NCI-H1417 treated with DMSO at 0.1 percent for 48 hours (cell line): ENCODE measurements around the gene CENPT.
"Not testable (repeated sequence)": the region's sequence is repeated elsewhere in the genome, so short reads cannot be mapped to it uniquely, and the experiment has no call there.

Experiments used
- DNase-seq: peaks from one replicate; lab custom pipeline; 2025; lab: John Stamatoyannopoulos, UW

The CENPT gene

GRCh38 chr16:67873435-67874370, 26.2 kb upstream of the CENPT start:
- DNase-seq = no peak

GRCh38 chr16:67872631-67873434, 25.3 kb upstream of the CENPT start, which contains the start of gene EDC4:
TSS of gene EDC4 (plus strand) at chr16:67873052. CDS start at chr16:67873262, 210 bp downstream.
- no peak for DNase-seq

- no peak for DNase-seq
Measured at GRCh38 chr16:67872131-67872630, 24.7 kb upstream of the CENPT start.

DNA sequence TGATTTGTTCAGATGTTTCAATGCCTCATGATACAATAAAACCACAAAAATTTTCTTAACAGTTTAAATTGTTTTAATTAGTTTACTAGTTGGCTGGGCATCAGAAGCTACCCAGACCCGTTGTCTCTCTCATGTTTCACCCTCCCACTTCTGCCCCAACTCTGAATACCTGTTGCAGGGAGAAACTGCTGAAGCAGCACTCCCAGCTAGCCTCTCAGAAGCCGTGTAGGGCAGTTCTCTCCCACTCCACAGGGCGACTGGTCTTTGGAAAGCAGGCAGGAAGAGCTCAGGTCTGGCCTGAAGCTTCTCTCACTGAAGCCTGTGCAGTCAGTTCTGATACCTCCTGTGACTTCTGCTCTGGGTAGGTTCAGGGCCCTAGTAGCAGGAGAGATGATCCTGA, 23.8 kb upstream of the CENPT start:
- DNase-seq = no peak

DNA sequence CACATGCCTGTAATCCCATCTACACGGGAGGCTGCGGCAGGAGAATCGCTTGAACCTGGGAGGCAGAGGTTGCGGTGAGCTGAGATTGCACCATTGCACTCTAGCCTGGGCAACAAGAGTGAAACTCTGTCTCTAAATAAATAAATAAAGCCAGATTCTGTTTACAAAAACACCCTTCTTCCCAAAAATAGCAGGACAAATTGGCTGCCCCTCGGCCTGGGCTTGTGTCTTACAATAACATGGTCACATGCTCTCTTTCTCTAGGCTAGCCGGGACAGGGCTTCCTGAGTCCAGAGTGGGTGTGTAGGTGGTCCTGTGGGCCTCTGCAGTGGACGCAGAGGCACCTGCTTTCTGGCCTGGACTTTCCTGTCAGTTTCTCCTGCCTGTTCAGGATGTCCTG, 22.2 kb upstream of the CENPT start:
- DNase-seq = no peak

DNA sequence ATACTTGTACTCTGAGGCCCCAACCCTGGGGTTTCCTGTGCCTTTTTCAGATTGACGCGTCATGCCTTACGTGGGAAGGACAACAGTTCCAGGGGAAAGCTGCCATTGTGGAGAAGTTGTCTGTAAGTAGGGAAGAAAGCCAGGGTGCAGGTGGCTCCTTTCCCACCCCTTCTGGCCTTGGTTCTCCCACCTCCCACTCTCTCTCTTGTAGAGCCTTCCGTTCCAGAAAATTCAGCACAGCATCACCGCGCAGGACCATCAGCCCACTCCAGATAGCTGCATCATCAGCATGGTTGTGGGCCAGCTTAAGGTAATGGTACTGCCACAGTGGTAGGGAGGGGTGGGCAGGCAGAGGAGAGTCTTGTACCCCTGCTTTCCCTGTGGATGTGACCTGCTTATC, 20.8 kb upstream of the CENPT start:
- DNase-seq = no peak

- no peak for DNase-seq
Measured at GRCh38 chr16:67865318-67865717, 17.8 kb upstream of the CENPT start.

DNA sequence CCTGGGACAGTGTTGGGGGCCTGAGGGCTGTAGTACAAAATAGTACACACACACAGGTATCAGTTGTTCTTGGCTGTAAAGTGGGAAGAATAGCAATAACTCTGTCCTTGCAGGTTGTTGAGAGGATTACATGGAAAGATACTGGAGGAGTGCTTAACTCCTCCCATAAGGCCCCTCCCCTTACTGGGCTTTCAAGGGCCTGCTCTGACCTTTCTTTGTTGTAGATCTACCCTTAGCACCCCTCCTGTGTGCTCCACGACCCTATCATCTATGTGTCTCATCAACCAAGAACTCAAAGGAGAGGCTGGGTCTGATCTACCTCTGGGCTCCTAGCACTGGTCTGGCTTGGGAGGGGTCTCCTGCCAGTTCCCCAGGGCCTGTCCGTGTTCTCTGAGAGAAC, 17.1 kb upstream of the CENPT start:
- DNase-seq = no peak

DNA sequence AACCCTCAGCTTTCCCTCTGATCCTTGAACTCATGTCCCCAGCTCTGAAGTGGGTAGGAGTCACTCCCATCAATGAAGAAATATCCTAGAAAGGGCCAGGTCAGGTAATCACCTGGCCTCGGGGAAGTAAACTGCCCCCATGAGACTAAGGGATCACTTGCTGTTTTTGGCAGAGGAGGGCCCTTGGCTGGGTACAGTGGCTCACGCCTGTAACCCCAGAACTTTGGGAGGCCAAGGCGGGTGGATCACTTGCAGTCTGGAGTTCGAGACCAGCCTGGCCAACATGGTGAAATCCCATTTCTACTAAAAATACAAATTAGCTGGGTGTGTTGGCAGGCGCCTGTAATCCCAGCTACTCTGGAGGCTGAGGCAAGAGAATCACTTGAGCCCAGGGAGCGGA, 16.6 kb upstream of the CENPT start:
- not testable (repeated sequence) for DNase-seq

GRCh38 chr16:67862623-67863583, 15.4 kb upstream of the CENPT start:
- no peak for DNase-seq

- DNase-seq = no peak
Measured at GRCh38 chr16:67861877-67862276, 14.4 kb upstream of the CENPT start.

- DNase-seq = no peak
Measured at GRCh38 chr16:67860589-67861398, 13.3 kb upstream of the CENPT start.

GRCh38 chr16:67858500-67858899, 11.0 kb upstream of the CENPT start:
- no peak for DNase-seq

DNA sequence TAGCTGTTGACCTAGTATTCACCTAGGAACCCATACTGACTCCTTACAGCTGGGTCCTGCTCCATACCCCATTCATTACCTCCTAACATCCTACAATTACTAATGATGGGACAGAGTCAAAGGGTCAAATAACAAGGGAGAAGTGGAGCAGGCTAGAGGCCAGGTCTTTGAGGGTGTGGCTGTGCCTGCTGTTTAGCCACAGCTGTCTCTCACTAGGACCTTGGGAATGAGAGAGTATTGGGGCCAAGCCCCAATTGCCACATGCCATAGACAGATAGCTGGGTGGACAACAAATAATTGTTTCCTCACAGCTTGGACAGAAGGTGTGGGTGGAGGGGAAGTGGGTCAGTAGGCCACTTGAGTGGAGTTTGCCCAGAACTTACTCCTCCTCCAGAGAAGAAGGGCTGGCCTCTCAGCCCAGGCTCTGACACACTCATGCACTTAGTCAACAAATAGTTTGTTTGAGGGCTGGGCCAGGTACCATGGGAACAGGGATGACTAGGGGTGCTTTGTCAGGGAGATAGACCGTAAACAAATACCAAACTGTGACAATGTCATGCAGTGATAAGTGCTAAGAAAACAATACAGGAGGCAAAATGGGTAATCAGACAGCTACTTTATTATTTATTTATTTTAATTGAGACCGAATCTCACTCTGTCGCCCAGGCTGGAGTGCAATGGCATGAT, 10.2 kb upstream of the CENPT start:
- DNase-seq = peak; percentile 65

DNA sequence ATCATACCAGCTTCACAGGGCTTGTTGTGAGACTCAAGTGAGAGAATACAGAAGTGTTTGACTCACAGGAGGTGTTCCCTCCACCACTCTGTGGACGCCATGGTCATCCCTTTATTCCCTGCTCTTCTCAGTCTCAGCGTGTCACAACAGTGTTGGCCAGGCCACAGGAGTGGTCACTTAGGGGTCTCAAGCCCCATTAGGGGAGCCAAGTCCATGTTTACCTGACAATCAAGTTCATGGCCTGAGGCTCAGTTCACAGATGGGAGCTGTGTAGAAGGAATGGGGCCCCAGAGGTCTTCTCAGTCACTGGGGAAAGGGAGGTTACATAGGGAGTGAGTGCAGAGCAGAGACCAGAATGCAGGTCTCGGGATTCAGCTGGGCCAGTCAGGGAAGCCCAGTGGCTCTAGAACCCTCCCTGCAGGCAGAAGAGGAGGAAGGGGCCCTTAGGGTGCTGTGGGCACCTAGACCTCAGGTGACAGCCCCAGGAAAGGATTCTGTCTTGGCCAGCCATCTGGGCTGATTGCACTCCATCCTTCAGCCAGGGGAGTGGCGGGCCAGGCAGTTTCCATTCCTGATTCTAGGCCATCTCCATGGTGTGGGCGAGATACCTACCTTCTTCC, 9.5 kb upstream of the CENPT start:
- no peak for DNase-seq

- no peak for DNase-seq
Measured at GRCh38 chr16:67855789-67856188, 8.3 kb upstream of the CENPT start.

GRCh38 chr16:67853670-67854069, 6.2 kb upstream of the CENPT start:
- DNase-seq = no peak

GRCh38 chr16:67848118-67848517, 625 bp upstream of the CENPT start:
- DNase-seq = no peak

DNA sequence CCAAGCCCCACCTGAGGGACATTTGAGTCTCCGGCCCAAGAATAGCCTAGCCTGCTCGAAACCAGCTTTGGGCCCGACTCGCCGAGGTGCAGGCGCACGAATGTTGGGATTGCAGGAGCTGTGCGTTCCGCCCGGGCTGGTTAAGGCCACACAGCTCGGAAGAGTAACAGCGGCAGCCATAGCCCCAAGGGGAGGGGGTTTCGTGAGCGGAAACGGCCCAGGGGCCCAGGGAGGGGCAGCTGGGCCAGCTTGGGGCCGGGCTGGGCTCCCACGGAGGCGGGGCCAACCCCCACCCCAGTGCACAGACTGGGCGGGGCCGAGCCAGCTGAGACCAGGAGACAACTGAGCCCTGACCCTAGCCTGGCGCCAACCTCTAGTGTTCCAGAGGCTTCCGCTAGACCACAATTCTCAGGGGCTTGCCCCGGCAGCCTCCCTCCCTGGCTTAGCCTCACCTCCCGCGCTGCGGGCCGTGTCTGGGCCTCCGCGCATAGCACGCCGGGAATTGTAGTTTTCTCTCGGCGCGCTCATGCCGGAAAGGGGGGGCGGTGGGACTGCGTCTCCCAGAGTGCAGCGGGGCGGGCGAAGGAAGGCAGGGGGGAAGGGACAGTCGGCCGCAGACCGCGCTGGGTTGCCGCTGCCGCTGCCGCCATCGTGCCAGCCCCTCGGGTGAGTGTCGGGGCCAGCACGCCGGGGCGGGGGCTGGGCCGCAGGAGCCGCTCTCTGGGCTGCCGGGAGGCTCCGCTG, 1.0 kb downstream of the CENPT start, which contains the start of gene NUTF2:
Gene NUTF2, plus strand, starts transcription at position 614 of the 744 bp plus-strand sequence. CDS start 18,198 bp downstream, outside the sequence.
- peak; percentile 81 for DNase-seq
